Activated naive CD4-positive, alpha-beta T cell treated with anti-CD3 and anti-CD28 coated beads, Interleukin-2, amount 50 U/mL, for 16 hours (primary cell): ENCODE measurements around the gene ZIC4.

Source experiments
- DNase-seq: peaks from one replicate; pipeline ENCODE4 v3.0.0-alpha.2; 2020

ZIC4 gene

GRCh38 chr3:147341727-147342126 is 64.6 kb downstream of the ZIC4 start:
- no peak for DNase-seq

- DNase-seq = no peak
Measured at GRCh38 chr3:147336543-147337278, 69.6 kb downstream of the ZIC4 start.
